NT2/D1 (cell line): Measurements from ENCODE around the gene TAOK3.

Experiments
- DNase-seq: peaks from one replicate; pipeline ENCODE4 v3.0.0-alpha.2; 2011; ENCODE audit warnings: low read depth, low spot score
- H3K27me3 ChIP-seq: 2 replicates; pipeline ENCODE4 v1.6.0; 2011; ENCODE audit warnings: mild to moderate bottlenecking; ENCODE audit not compliant: insufficient read length, insufficient read depth
- H3K36me3 ChIP-seq: 2 replicates; pipeline ENCODE4 v1.6.1; 2011; ENCODE audit warnings: mild to moderate bottlenecking, low read length, mixed read lengths; ENCODE audit not compliant: insufficient read depth, insufficient read length
- H3K4me1 ChIP-seq: 2 replicates; pipeline ENCODE4 v1.5.1; 2011; ENCODE audit not compliant: insufficient read depth, insufficient read length
- H3K4me3 ChIP-seq: 2 replicates; pipeline ENCODE4 v1.5.1; 2011; ENCODE audit warnings: low read depth; ENCODE audit not compliant: insufficient read length
- H3K9ac ChIP-seq: 2 replicates; pipeline ENCODE4 v1.6.0; 2011; ENCODE audit warnings: low read depth; ENCODE audit not compliant: insufficient read length
- H3K9me3 ChIP-seq: 2 replicates; pipeline ENCODE4 v1.5.1; 2011; ENCODE audit warnings: mild to moderate bottlenecking, low read length; ENCODE audit not compliant: insufficient read depth
- SUZ12 ChIP-seq: IDR thresholded peaks from 2 replicates; pipeline ENCODE4 v1.6.1; 2011; ENCODE audit not compliant: insufficient read length, insufficient read depth; ENCODE audit errors: extremely low read depth
- YY1 ChIP-seq: IDR thresholded peaks from 2 replicates; pipeline ENCODE4 v1.6.1; 2011; ENCODE audit not compliant: insufficient read length, insufficient read depth
- ZNF274 ChIP-seq: IDR thresholded peaks from 2 replicates; pipeline ENCODE4 v1.6.1; 2011; ENCODE audit warnings: mild to moderate bottlenecking, low read depth, low read length

TAOK3 gene

GRCh38 chr12:118402251-118402650, 29.5 kb upstream of the TAOK3 start:
- no peaks in the 10 kb centered on the region for H3K4me1 ChIP-seq
- H3K9ac ChIP-seq, result no peak overlapping the region
- no peak for TF ChIP-seq ZNF274
- TF ChIP-seq YY1, result no peak
- no peak for TF ChIP-seq SUZ12
- no peaks in the 10 kb centered on the region for H3K9me3 ChIP-seq
- no peak for DNase-seq
- H3K27me3 ChIP-seq, result no peaks in the 10 kb centered on the region
- peaks cover 79% of the 10 kb centered on the region for H3K36me3 ChIP-seq
- no peak overlapping the region for H3K4me3 ChIP-seq

- Histone ChIP-seq H3K9ac (no peak overlapping the region), H3K4me3 (no peak overlapping the region), H3K9me3 (no peaks in the 10 kb centered on the region), H3K4me1 (no peaks in the 10 kb centered on the region), H3K36me3 (peaks cover 83% of the 10 kb centered on the region), H3K27me3 (no peaks in the 10 kb centered on the region)
- DNase-seq, result no peak
- TF ChIP-seq SUZ12, result no peak
- TF ChIP-seq ZNF274, result no peak
- TF ChIP-seq YY1, result no peak
These were observed 26.2 kb upstream of the TAOK3 start for GRCh38 chr12:118398940-118399339.

GRCh38 chr12:118398524-118398923, 25.8 kb upstream of the TAOK3 start:
- H3K27me3 ChIP-seq, result no peaks in the 10 kb centered on the region
- H3K4me3 ChIP-seq, result no peak overlapping the region
- H3K9ac ChIP-seq, result no peak overlapping the region
- no peak for DNase-seq
- no peak for TF ChIP-seq YY1
- no peaks in the 10 kb centered on the region for H3K4me1 ChIP-seq
- no peaks in the 10 kb centered on the region for H3K9me3 ChIP-seq
- peaks cover 81% of the 10 kb centered on the region for H3K36me3 ChIP-seq

GRCh38 chr12:118397708-118398440, 25.2 kb upstream of the TAOK3 start:
- Histone ChIP-seq H3K27me3 (no peaks in the 10 kb centered on the region), H3K4me3 (no peak overlapping the region), H3K4me1 (no peaks in the 10 kb centered on the region), H3K36me3 (peaks cover 81% of the 10 kb centered on the region), H3K9me3 (no peaks in the 10 kb centered on the region), H3K9ac (no peak overlapping the region)
- TF ChIP-seq YY1, result no peak
- TF ChIP-seq SUZ12, result no peak
- no peak for TF ChIP-seq ZNF274
- DNase-seq, result no peak

GRCh38 chr12:118391836-118392235, 19.1 kb upstream of the TAOK3 start:
- Histone ChIP-seq H3K27me3 (no peaks in the 10 kb centered on the region), H3K9ac (no peak overlapping the region), H3K9me3 (no peaks in the 10 kb centered on the region), H3K36me3 (peaks cover 75% of the 10 kb centered on the region), H3K4me1 (no peaks in the 10 kb centered on the region), H3K4me3 (no peak overlapping the region)
- TF ChIP-seq ZNF274 (no peak), SUZ12 (no peak), YY1 (no peak)
- no peak for DNase-seq

- Histone ChIP-seq H3K36me3 (peaks cover 76% of the 10 kb centered on the region), H3K27me3 (no peaks in the 10 kb centered on the region), H3K9ac (no peak overlapping the region), H3K4me1 (no peaks in the 10 kb centered on the region), H3K9me3 (no peaks in the 10 kb centered on the region), H3K4me3 (no peak overlapping the region)
- DNase-seq, result no peak
- TF ChIP-seq YY1 (no peak), SUZ12 (no peak), ZNF274 (no peak)
These were observed 18.7 kb upstream of the TAOK3 start for GRCh38 chr12:118391424-118391823.

GRCh38 chr12:118377884-118378470, 5.3 kb upstream of the TAOK3 start:
- DNase-seq, result no peak
- no peaks in the 10 kb centered on the region for H3K27me3 ChIP-seq
- H3K9ac ChIP-seq, result peak overlapping the region; percentile 99
- H3K36me3 ChIP-seq, result peaks cover 38% of the 10 kb centered on the region
- TF ChIP-seq ZNF274 (no peak), YY1 (no peak), SUZ12 (no peak)
- H3K4me1 ChIP-seq, result peaks cover 3% of the 10 kb centered on the region
- no peaks in the 10 kb centered on the region for H3K9me3 ChIP-seq
- H3K4me3 ChIP-seq, result peak overlapping the region; percentile 97
